HTERT RPE-1 (cell line): ENCODE measurements around the gene CDK3.
"Not testable (repeated sequence)": the region's sequence is repeated elsewhere in the genome, so short reads cannot be mapped to it uniquely, and the experiment has no call there.

Experiments
- in situ Hi-C: fragments of 300-500 bp; cut with MboI; formaldehyde crosslinking; loops from 4 replicates; pipeline ENCODE4 v1.14.3; 2020; ENCODE audit warnings: low sequenced_read_pairs

CDK3 gene

DNA sequence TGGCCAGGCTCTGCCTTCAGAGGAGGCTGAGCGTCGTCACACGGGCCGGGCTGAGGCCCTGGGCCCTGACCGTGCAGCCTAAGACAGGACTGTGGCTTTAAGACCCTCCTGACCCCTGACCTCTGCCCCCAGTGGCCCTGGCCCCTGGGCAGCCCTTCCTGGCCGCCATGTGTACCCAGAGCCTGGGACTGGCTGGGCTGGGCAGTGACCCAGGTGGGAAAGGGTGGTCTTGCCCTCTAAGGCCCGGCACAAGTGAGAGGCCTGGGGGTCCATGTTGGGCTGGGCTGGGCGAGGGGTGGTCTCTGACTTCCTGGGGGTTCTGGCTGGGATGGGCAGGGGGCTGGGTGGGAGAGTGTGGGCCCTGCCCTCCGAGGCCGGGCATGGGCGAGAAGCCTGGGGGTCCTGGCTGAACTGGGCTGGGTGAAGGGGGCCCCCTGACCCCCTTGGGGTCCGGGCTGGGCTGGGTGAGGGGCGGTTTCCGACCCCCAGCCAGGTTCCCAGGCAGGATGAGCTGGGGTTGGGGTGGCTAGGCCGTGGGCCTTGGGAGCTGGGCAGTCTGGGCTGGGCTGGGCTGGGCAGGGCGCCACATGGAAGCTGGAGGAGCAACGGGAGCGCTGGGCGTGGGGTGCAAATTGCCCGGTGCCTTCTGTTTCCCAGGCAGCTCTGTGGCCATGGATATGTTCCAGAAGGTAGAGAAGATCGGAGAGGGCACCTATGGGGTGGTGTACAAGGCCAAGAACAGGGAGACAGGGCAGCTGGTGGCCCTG is at the start of gene CDK3:
Gene CDK3, plus strand, starts transcription at position 101 of the 767 bp plus-strand sequence. Its CDS starts 571 bp downstream, at position 672.
- in situ Hi-C loops, result no loop called here

DNA sequence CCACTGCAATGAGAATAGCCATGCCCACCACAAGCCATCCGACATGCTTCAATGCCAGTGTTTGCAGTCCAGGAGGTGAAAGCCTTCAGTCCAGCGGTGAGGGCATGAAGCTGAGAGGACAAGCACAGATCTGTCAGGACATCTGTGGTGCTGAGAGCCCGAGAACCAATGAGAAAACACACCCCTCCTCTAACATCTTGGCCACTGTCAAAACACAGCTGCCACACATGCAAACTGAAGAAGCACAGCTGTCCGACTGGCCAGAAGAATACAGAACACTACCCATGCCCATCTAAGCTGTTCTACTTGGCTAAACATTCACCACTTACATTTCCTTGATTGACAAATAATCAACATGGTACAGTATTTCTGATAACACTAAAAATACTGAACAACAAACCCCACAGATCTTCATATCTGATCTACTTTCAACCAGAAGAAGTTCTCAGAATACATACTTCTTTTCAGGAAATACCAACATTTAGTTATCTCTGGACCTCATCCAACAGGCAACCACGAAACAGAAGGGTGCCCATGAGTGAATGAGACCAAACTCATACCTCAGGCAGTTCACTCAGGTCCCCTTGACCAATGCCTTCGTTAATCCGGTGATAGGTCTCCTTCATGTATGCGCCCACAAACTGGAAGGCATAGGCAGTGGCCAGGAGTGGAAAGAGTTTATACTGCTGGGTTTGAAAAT is 49.6 kb upstream of the CDK3 start:
- in situ Hi-C loops, result no loop called here

DNA sequence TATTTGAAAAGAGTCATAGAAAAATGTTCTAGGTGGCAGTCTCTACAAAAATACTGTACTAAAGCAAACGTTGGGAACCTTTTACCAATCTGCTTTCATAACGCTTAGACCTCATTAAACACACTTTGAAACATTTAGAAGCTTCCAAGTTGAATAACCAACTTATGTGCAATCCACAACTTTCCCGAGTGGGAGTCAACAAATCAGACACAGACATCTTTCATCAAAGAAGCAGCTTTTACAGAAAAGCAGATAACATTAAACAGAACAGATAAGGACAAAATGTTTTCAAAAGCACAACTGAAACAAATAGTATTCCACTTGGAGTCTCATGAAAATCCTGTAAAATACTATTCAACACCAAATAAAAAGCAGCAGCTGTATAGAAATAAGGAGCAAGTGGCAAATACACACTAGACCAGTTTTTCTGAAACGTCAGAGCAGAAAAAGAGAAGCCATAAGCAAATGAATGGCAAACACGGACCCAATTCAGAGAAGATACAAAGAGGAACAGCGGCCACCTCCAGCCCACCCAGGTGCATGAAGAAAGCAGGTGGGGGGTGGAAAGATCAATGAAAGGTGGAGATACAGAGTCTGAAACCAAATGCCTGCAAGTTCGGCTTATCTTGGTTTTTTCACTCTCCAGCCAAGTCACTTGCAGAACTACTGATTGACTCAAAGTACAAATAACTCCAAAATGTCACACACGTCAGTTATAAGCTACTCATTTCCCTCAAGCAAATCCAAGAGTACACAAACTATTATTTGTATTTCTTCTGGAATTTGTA is 41.4 kb upstream of the CDK3 start:
- in situ Hi-C loops, result no loop called here

DNA sequence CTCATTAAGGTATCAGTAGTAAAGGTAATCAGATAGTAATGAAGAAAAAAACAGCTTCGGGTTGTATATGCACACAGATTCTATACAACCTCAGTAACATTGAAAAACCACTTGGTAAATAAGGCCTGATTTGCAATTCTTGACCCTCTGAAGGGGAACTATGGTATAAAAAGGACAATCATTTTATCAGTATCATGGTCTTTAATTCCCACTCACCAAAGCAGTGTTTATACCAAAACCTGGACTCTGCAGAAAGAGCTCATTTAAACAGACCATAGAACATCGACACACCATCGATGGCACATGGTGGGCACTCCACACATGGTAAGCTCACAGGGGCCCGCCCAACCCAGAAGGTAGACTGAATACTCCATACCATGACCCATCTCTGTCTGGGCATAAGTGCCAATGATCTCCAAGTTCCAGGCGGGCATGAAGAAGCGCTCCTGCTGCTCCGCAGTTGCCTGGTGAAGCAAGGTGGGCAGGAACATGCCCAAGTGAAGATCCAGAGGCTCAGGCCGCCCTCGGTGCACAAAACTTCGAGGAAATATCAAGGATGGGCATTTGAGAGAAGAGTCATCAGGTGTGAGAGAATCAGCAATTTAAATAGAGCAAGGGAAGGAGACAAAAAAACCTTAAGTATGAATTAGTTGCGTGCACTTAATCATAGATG is 40.7 kb upstream of the CDK3 start:
- in situ Hi-C loops, result no loop called here

DNA sequence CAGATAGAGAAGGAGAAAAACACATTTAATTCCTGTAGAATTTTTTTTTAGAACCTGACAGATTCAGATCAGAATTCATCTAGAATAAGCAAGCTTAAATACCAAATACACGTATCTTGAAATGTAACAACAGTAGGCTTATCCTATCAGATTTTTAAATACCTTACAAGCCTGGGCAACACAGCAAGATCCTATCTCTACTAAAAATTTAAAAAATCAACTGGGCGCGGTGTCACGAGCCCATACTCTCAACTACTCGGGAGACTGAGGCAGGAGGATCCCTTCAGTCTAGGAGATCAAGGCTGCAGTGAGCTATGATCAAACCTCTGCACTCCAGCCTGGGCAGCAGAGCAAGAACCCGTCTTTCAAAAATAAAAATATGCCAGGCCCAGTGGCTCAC is 35.2 kb upstream of the CDK3 start:
- in situ Hi-C loops, result no loop called here

DNA sequence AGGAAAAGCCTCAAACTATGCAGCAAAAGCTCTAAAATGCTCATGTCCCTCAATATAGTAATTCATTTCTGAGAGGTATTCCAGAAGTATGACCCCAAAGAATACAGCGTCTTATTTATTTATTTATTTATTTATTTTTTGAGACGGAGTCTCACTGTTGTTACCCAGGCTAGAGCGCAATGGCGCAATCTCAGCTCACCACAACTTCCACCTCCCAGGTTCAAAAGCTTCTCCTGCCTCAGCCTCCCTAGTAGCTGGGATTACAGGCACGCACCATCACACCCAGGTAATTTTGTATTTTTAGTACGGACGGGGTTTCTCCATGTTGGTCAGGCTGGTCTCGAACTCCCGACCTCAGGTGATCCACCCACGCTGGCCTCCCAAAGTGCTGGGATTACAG is 31.6 kb upstream of the CDK3 start:
- in situ Hi-C loops, result not testable (repeated sequence)

DNA sequence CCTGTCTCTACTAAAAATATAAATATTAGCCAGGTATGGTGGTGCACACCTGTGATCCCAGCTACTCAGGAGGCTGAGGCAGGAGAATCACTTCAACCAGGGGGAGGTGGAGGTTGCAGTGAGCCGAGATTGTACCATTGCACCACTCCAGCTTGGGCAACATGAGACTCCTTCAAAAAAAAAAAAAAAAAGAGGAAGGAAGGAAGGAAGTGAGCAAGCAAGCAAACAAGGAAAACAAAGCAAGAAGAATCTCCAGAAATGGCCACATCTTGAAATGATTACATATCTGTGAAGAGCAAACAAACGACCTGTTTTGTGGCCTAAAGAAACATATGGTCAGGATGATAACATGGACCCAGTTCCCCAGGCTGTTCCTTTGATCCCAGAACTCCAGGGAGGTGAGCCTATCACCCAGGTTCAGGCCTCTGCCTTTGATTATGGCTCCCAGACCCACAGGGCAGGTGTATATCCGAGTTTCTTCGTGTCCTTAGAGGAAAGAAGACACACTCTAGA is 30.6 kb upstream of the CDK3 start:
- in situ Hi-C loops, result no loop called here

DNA sequence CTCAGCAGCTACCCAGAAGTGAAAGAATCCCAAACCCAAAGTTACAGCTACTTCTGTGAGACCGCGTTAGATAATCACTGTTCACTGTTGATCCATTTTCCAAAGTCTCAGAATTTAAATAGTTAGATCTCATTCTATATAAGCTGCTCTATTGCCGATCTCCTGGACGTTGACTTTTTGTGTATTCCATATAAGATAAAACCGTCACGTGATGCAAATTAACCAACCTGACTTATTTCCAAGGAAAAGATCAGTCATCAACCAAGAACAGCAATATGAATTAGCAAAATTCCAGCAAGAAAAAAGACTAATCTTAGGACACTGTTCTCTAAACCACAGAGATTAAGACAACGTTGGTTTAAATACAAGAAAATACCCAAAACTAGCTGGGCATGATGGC is 30.0 kb upstream of the CDK3 start:
- in situ Hi-C loops, result no loop called here

DNA sequence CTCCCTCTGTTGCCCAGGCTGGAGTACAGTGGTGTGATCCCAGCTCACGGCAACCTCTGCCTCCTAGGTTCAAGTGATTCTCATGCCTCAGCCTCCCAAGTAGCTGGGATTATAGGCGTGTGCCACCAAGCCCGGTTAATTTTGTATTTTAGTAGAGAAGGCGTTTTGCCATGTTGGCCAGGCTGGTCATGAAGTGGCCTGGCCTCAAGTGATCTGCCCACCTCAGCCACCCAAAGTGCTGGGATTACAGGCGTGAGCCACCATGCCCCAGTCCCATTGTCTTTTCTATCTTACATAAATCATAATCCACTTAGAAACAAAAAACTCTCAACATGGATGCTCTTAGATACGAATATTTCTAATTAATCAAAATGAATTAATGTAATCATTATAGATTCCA is 25.5 kb upstream of the CDK3 start:
- in situ Hi-C loops, result not testable (repeated sequence)

DNA sequence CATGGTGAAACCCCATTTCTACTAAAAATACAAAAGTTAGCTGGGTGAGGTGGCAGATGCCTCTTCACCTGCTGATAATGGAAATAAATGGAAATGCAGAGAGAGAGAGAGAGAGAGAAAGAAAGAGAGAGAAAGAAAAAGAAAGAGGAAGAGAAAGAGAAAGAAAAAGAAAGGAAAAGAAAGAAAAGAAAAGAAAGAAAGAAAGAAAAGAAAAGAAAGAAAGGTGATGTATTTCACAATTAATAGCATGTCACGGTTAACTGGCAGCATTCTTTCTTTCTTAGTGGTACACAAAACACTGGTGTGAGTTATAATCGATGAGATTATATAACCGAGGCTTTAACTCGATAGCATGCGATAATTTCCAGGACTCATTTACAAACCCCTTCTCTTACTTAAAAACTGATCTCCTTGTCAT is 24.9 kb upstream of the CDK3 start:
- in situ Hi-C loops, result no loop called here

DNA sequence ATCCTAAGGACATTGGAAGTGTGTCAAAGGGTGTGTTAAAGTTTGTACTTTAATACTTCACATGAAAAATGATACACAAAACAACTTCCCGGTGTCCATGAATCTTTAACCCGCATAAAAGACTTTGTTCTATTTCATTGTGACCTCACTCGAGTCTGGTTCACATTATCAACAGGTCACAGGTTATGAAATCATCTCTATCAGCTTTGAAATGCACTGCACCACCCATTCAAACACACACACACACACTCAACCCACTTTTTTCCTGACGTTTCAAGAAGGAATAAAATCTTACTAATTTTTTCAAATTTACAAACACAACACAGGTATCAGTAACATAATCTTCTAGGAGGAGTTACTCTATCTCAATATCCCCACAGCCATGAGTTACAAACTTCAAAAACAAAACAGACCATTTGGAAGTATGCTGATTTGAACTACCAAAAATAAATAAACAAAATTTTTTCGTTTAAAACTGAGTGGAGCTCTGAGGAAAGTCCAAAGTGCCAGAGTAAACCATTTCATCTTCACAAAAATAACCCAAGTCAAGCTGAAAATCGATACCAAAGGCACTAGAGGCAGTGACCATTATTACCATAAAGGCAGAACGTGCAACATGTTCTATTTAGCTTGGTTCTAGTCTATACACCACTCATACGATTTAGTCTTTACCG is 24.3 kb upstream of the CDK3 start:
- in situ Hi-C loops, result no loop called here

DNA sequence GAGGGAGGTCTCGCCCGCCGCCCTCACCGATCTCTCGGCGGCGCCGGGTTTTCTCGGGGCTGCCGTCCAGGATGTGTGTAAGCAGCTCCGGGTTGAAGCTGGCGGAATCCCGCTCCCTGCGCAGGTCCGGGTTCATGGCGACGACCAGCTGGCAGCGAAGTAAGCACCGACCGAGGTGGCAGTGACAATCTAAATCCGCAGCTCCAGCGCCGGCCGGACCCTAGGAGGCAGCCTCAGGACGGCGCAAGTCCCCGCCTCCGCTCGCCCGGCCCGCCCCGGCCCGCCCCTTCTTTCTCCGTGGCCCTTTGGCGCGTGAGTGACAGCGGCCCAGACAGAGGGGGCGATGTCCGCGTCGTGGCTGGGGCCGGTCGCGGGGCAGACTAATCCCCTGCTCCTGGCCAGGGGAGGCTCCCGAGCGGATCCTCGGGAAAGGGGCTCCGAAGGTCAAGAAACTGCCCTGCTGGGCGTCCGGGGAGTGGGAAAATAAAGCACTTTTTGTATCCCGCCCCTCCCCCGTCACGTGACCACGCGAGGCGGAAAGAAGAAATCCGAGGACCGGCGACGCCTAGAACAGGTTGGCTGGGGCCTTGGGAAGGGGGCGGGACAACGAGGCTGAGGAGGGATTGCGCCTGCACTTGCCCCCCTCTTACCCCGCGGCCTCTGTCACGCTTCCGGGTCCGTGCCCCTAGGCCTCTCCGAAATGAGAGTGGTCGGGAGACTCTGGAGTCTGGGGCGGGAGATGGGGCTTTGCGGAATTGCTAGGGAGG is 21.5 kb upstream of the CDK3 start, which contains the start of the genes ACOX1 and TEN1:
Gene ACOX1, minus strand, starts transcription at position 229 of the 767 bp plus-strand sequence. Its CDS starts 93 bp downstream, at position 136.
Gene TEN1, plus strand, starts transcription at position 303 of the 767 bp plus-strand sequence. CDS start 6,953 bp downstream, outside the sequence.
- in situ Hi-C loops, result no loop called here

DNA sequence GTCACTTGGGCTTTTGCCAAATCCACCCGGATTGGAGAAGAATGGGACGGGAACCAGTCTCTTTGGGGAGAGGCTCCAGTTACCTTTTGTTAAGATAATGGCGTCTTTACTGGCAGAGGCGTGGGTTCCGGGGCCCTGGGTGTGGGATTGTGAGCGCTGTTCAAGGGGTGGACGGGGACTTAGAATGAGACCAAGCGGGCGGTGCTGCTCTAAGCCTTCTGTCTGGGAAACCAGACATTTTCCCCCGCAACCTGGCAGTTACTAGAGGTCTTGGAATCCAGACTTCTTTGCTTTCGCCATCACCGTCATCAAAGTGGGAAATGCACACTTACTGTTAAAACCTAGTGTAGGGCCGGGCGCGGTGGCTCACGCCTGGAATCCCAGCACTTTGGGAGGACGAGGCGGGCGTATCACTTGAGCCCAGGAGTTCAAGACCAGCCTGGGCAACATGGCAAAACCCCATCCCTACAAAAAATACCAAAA is 20.9 kb upstream of the CDK3 start:
- in situ Hi-C loops, result no loop called here

DNA sequence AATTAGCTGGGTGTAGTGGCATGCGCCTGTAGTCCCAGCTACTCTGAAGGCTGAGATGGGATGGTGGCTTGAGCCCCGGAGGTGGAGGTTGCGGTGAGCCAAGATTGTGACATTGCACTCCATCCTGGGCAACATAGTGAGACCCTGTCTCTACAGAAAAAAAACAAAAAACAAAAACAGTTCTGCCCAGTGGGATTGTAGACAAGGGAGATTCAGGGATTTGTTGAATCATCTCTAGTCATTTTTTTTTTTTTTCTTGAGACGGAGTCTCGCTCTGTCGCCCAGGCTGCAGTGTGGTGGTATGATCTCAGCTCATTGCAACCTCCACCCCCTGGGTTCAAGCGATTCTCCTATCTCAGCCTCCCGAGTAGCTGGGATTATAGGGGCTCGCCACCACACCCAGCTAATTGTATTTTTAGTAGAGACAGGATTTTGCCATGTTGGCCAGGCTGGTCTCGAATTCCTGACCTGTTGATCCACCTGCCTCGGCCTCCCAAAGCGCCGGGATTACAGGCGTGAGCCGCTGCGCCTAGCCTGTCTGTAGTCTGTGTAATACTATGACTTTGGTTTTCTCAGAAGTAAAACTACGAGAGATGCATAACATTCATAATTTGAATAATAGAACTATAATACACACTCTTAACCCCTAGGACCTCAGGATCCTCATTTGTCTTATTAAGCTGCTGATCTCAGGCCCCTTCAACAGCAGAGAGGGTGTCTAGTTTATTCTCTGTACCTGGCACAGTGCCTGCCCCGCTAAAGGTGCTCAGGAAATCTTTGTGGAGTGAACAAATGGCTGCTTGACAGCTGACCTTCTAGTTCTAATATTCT is 20.3 kb upstream of the CDK3 start:
- in situ Hi-C loops, result no loop called here

DNA sequence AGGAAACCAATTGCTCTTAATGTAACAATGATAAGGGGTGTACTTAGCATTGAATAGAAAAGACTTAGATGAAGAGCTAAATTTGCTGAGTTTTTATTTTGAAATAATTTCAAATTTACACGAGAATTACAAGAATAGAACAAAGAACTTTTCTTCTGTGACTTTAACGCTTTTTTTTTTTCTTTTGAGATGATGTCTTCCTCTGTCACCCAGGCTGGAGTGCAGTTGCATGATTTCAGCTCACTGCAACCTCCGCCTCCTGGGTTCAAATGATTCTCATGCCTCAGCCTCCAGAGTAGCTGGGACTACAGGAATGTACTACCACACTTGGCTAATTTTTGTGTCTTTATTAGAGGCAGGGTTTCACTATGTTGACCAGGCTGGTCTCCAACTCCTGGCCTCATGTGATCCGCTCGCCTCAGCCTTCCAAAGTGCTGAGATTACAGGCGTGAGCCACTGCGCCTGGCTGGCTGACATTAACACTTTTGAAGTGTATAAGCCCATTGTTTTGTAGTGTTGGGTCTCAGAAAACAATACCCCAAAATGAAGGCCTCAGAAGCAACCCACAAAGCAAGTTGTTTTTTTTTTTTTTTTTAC is 19.5 kb upstream of the CDK3 start:
- in situ Hi-C loops, result no loop called here

DNA sequence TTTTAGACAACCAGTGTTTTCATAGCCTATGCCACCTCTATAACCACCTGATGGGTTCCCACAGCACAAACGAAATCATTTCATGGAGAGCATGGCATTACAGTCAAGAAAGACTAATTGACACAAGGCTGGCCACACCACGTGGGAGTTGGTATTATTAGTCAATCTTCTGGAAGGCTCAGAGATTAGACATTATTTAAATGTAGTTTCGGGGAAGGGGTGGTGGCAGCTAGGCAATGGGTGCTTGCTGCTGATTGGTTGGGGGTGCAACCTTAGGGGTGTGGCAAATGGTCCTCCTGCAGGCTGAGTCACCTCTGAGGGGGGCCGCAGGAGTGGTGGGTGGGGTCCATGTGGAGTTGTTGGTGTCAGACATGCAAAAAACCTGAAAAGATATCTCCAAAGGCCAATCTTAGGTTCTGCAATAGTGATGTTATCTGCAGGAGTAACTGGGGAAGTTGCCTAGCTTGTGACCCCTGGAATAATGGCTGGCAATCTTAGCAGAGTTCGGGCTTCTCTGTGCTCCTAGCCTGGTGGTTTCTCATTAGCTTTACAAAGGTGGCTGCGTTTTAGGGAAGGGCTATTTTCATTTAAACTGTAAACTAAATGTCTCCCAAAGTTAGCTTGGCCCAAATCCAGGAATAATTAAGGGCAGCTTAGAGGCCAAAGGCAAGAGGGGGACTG is 17.0 kb upstream of the CDK3 start:
- in situ Hi-C loops, result no loop called here

DNA sequence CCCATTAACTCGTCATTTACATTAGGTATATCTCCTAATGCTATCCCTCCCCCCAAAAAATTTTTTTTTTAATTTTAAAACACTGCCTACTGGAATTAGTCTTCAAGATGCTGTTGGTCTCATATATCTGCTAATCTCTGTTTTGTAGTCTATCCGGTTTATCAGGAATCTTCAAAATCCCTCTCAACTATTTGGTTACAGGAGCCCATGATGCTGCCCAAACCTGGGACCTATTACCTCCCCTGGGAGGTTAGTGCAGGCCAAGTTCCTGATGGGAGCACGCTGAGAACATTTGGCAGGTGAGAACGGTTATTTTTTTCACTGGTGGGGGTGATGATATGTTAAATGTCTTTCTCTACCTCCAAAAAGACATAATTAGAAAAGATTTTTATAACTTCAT is 14.7 kb upstream of the CDK3 start:
- in situ Hi-C loops, result no loop called here
